Esophagus squamous epithelium (tissue), 5 donors: ENCODE measurements around the gene TSR3. TPM values are rescaled to one million over a fixed set of nuclear protein-coding genes. Genes with fewer than 3 reads are reported as not detected.

Source experiments
- DNase-seq: peaks from one replicate; lab custom pipeline; 2025; lab: John Stamatoyannopoulos, UW
- H3K27ac ChIP-seq, 4 donors: fragments of 200-600 bp; sonication (generic); one replicate each; pipeline ENCODE4 v1.5.1; 2016 to 2019; ENCODE audit warnings: mild to moderate bottlenecking in 1 of 4
- H3K27me3 ChIP-seq, 4 donors: fragments of 200-600 bp; sonication (generic); 1 replicate in 3 of 4; 2 replicates in 1 of 4; pipeline versions ENCODE4 v1.5.1 to v1.6.0; 2017 to 2021; ENCODE audit warnings: antibody characterized with exemption in 1 of 4
- H3K36me3 ChIP-seq, 3 donors: fragments of 200-600 bp; sonication (generic); one replicate each; pipeline ENCODE4 v1.5.1; 2016 to 2019
- H3K4me1 ChIP-seq, 3 donors: fragments of 200-600 bp; sonication (generic); one replicate each; pipeline ENCODE4 v1.5.1; 2017 to 2019
- H3K4me3 ChIP-seq, 4 donors: fragments of 200-600 bp; sonication (generic); 1 replicate in 3 of 4; 2 replicates in 1 of 4; pipeline ENCODE4 v1.5.1; 2016 to 2019; ENCODE audit warnings: mild to moderate bottlenecking in 2 of 4, moderate library complexity in 1 of 4
- H3K9me3 ChIP-seq, 3 donors: fragments of 200-600 bp; sonication (generic); one replicate each; pipeline ENCODE4 v1.5.1; 2016 to 2019
- POLR2A ChIP-seq, 4 donors: fragments of 450-650 bp; IDR thresholded peaks; one replicate each; pipeline ENCODE4 v1.6.1; 2017; ENCODE audit warnings: antibody characterized with exemption in 4 of 4, mild to moderate bottlenecking in 4 of 4, moderate library complexity in 3 of 4
- WGBS, 2 donors: methylation state at CpG; one replicate each; pipeline ENCODE4 v1.1.5; 2018; 5-methylcytosine and 5-hydroxymethylcytosine counted together
- intact Hi-C: fragments of 100-400 bp; cut with DNase I; formaldehyde crosslinking; loops from one replicate; pipeline ENCODE4 v1.15.0; 2022
- total RNA-seq, 4 donors: library from RNA; depleted of rRNA; stranded (reverse); fragments of >200 nt; gene quantifications; one replicate each; pipeline ENCODE4 v1.1.0, GENCODE V29; 2016
- TF ChIP-seq, protein P1 (sequence below), 6 experiments: fragments of 450-650 bp in 4 of 6; fragments of 200-600 bp in 2 of 6; sonication (generic) in 2 of 6; IDR thresholded peaks; one replicate each; pipeline ENCODE4 v1.5.1; 2016 to 2019; ENCODE audit warnings: antibody characterized with exemption in 6 of 6, mild to moderate bottlenecking in 4 of 6, moderate library complexity in 4 of 6
- donor health status: DM: yes; HTN: yes; CAD: no.

Gene TSR3
- total RNA-seq, 4 donors from 2014 or later: 57.6 to 87.4 (median 70.5) TPM

DNA sequence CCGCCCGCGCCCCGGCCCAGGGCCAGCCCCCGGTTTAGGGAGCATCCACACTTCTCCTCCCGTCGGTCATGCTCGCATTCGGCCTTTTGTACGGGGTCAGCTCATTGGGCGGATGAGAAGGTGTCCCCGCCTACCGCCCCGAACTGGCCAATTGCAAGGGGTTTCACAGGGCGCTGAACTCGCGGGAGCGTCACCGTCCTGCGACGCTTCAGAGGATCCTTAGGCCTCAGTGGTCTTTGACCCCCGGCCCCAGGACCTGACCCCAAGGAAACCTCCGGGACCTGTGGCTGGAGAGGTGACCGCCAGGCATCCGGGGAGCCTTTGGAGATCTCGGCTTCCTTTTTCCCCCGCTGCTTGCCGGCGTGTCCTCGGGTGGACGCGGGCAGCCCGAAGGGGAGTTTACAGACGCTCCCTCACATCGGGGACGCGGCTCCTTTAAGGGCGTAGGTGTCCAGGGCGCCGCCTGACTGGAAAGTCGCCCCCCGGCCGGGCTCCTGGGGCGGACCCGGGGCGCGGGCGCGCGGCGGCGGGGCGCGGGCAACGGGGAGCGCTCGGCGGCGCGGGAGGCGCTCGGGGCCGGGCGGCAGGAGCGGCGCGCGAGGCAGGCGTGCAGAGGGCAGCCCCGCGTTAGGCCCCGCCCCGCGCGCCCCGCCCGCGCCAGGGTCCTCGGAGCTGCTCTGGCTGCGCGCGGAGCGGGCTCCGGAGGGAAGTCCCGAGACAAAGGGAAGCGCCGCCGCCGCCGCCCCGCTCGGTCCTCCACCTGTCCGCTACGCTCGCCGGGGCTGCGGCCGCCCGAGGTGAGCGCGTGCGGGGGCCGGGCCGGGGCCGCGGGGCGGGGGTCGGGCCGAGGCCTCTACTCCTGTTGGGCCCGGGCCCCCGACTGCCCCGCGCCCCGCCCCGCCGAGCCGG is 42.4 kb downstream of the TSR3 start, which contains the start of gene UBE2I:
Gene UBE2I (plus strand): TSS at position 660 of the 909 bp plus-strand sequence. CDS start 4,395 bp downstream, outside the sequence.
- intact Hi-C loops: no loop called here
- peak in 2 of 4 donors; percentile 48 to 81 for TF ChIP-seq POLR2A (IDR thresholded peaks at IDR 0.05)
- TF ChIP-seq, protein P1, sequence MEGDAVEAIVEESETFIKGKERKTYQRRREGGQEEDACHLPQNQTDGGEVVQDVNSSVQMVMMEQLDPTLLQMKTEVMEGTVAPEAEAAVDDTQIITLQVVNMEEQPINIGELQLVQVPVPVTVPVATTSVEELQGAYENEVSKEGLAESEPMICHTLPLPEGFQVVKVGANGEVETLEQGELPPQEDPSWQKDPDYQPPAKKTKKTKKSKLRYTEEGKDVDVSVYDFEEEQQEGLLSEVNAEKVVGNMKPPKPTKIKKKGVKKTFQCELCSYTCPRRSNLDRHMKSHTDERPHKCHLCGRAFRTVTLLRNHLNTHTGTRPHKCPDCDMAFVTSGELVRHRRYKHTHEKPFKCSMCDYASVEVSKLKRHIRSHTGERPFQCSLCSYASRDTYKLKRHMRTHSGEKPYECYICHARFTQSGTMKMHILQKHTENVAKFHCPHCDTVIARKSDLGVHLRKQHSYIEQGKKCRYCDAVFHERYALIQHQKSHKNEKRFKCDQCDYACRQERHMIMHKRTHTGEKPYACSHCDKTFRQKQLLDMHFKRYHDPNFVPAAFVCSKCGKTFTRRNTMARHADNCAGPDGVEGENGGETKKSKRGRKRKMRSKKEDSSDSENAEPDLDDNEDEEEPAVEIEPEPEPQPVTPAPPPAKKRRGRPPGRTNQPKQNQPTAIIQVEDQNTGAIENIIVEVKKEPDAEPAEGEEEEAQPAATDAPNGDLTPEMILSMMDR (IDR thresholded peaks at IDR 0.05): no peak
- 0% methylated on average over 3 of the region's 117 CpGs; no CpG with 5 or more reads in 1 of the 2 donors for WGBS, 2 donors
- H3K4me1 ChIP-seq: peaks cover 24 to 52% (median 36%) of the 10 kb centered on the region in 3 donors
- H3K9me3 ChIP-seq: no peaks in the 10 kb centered on the region
- peak within 1 kb of the TSS; percentile 99 for H3K27ac ChIP-seq
- no peaks in the 10 kb centered on the region for H3K27me3 ChIP-seq
- peaks cover 7 to 20% (median 9%) of the 10 kb centered on the region in 3 donors for H3K36me3 ChIP-seq
- peak within 1 kb of the TSS; percentile 68 to 93 (median 82) for H3K4me3 ChIP-seq
- DNase-seq: peak; percentile 82

DNA sequence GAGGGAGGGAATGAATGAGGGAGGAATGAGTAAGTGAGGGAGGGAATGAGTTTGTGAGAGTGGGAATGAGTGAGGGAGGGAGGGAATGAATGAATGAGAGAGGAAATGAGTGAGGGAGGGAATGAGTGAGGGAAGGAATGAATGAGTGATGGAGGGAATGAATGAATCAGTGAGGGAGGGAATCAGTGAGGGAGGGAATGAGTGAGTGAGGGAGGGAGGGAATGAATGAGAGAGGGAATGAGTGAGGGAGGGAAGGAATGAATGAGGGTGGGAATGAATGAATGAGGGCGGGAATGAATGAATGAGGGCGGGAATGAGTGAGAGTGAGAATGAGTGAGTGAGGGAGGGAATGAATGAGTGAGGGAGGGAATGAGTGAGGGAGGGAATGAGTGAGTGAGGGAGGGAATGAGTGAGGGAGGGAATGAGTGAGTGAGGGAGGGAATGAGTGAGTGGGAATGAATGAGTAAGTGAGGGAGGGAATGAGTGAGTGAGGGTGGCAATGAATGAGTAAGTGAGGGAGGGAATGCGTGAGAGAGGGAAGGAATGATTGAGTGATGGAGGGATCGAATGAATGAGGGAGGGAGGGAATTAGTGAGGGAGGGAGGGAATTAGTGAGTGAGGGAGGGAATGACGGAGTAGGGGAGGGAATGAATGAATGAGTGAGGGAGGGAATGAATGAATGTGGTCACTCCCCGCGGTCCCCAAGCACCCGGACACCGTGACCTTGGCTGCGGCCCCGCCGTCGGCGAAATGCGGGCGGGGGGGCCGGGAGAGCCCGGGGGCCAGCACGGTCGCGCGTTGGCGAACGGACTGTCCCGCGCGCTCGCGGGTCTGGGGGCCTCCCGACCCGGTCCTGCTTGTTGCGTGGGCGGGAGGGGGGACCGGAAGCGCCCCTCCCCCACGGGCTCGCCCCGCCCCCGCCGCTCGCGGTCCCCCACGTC is 43.4 kb downstream of the TSR3 start:
- intact Hi-C loops: no loop called here
- no peaks in the 10 kb centered on the region for H3K9me3 ChIP-seq
- peaks cover 0 to 4% (median 0%) of the 10 kb centered on the region in 4 donors for H3K27me3 ChIP-seq
- peaks cover 0 to 10% (median 0%) of the 10 kb centered on the region in 3 donors for H3K36me3 ChIP-seq
- H3K27ac ChIP-seq: peak overlapping the region; percentile 99
- DNase-seq: no peak
- TF ChIP-seq POLR2A (IDR thresholded peaks at IDR 0.05): no peak
- TF ChIP-seq, protein P1 (IDR thresholded peaks at IDR 0.05): no peak
- peaks cover 28 to 52% (median 35%) of the 10 kb centered on the region in 3 donors for H3K4me1 ChIP-seq
- WGBS, 2 donors: 7 to 16% methylated on average over 9 to 23 of the region's 43 CpGs
- H3K4me3 ChIP-seq: peak overlapping the region; percentile 68 to 93 (median 82)

DNA sequence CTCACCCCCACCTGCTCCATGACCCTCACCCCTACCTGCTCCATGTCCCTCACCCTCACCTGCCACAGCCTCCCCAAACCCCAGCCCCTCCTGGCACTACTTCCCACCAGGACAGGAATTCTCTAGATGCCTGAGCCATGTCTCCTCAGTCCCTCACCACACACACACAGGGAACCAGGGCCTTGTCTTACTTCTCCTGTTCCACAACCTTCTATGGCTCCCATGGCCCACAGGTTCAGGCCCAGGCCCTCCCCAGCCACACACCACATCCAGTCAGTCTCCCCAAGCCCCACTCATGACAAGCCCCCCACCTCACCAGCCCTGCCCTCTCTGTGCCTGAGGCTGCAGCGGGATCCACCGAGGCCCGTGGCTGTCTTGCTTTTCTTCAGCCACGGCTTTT is 45.3 kb downstream of the TSR3 start:
- 40 to 80% methylated on average over 3 of the region's 4 CpGs for WGBS, 2 donors
- no peak for DNase-seq
- Histone ChIP-seq H3K27me3 (peaks cover 0 to 10% (median 0%) of the 10 kb centered on the region in 4 donors), H3K4me3 (no peak overlapping the region), H3K36me3 (no peaks in the 10 kb centered on the region), H3K9me3 (no peaks in the 10 kb centered on the region), H3K27ac (no peak overlapping the region), H3K4me1 (peaks cover 23 to 45% (median 26%) of the 10 kb centered on the region in 3 donors)
- TF ChIP-seq, protein P1 (IDR thresholded peaks at IDR 0.05): no peak
- no peak for TF ChIP-seq POLR2A (IDR thresholded peaks at IDR 0.05)
- intact Hi-C loops: no loop called here

DNA sequence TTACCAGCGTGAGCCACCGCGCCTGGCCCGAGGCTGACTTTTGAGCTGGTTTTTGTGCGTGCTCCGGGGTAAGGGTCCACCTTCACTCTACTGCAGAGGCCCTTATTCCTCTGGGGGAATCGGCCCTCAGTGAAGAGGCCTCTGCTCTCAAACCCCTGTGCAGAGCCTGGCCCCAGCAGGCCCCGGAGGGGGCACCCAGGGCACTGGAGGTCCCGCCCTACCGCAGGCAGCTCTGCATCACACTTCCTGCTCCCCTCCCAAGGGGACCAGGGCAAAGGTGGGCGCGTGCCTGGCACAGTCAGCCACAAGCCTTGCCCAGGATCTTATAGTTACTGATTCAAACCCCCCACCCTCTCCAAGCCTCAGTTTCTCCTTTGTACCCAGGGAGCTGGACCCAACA is 45.9 kb downstream of the TSR3 start:
- peak overlapping the region in 1 of 4 donors; percentile 6 for H3K27ac ChIP-seq
- H3K9me3 ChIP-seq: no peaks in the 10 kb centered on the region
- no peak for DNase-seq
- TF ChIP-seq POLR2A (IDR thresholded peaks at IDR 0.05): no peak
- TF ChIP-seq, protein P1 (IDR thresholded peaks at IDR 0.05): no peak
- no peaks in the 10 kb centered on the region for H3K36me3 ChIP-seq
- no peak overlapping the region for H3K4me3 ChIP-seq
- H3K4me1 ChIP-seq: peaks cover 23 to 45% (median 26%) of the 10 kb centered on the region in 3 donors
- WGBS, 2 donors: 60 to 70% methylated on average over 9 to 12 of the region's 12 CpGs
- H3K27me3 ChIP-seq: peaks cover 0 to 15% (median 0%) of the 10 kb centered on the region in 4 donors
- intact Hi-C loops: no loop called here
